OCI-LY1 (cell line): Measurements from ENCODE around the gene KLF4.
"Not testable (repeated sequence)": the region's sequence is repeated elsewhere in the genome, so short reads cannot be mapped to it uniquely, and the experiment has no call there.

Experiments
- H2AFZ ChIP-seq: fragments of 200-600 bp; sonication (generic), shearing (Covaris generic); 2 replicates; pipeline ENCODE4 v1.6.0; 2014; ENCODE audit warnings: antibody characterized with exemption, mild to moderate bottlenecking, low read length
- H3F3A ChIP-seq: fragments of 200-600 bp; sonication (generic), shearing (Covaris generic); 2 replicates; pipeline ENCODE4 v1.6.0; 2014; ENCODE audit warnings: mild to moderate bottlenecking, antibody characterized with exemption, low read length, moderate library complexity; ENCODE audit not compliant: insufficient read depth
- H3K27ac ChIP-seq: fragments of 200-600 bp; sonication (generic); 2 replicates; pipeline ENCODE4 v1.5.1; 2014; ENCODE audit warnings: low read length, mixed run types, mild to moderate bottlenecking, low read depth; ENCODE audit not compliant: poor library complexity, severe bottlenecking
- H3K27me3 ChIP-seq: fragments of 200-600 bp; sonication (generic); 2 replicates; pipeline ENCODE4 v1.6.0; 2014; ENCODE audit warnings: antibody characterized with exemption, mild to moderate bottlenecking, low read length, moderate library complexity; ENCODE audit not compliant: insufficient read depth
- H3K36me3 ChIP-seq: fragments of 200-600 bp; sonication (generic); 2 replicates; pipeline ENCODE4 v1.6.1; 2014; ENCODE audit warnings: mild to moderate bottlenecking, antibody characterized with exemption, low read length, moderate library complexity, mixed read lengths; ENCODE audit not compliant: insufficient read depth
- H3K4me1 ChIP-seq: fragments of 200-600 bp; sonication (generic); 2 replicates; pipeline ENCODE4 v1.5.1; 2014; ENCODE audit warnings: mild to moderate bottlenecking, low read length, moderate library complexity; ENCODE audit not compliant: insufficient read depth, severe bottlenecking
- H3K4me2 ChIP-seq: fragments of 200-600 bp; sonication (generic), shearing (Covaris generic); 2 replicates; pipeline ENCODE4 v1.6.1; 2014; ENCODE audit warnings: low read length
- H3K4me3 ChIP-seq: fragments of 200-600 bp; sonication (generic); 2 replicates; pipeline ENCODE4 v1.5.1; 2014; ENCODE audit warnings: low read length, low read depth, mild to moderate bottlenecking, mixed read lengths; ENCODE audit not compliant: poor library complexity, severe bottlenecking
- H3K79me2 ChIP-seq: fragments of 200-600 bp; shearing (Covaris generic); 2 replicates; pipeline ENCODE4 v1.6.1; 2016; ENCODE audit warnings: mixed run types, low read length, mixed read lengths; ENCODE audit not compliant: insufficient read depth
- H3K9ac ChIP-seq: fragments of 200-600 bp; sonication (generic), shearing (Covaris generic); 2 replicates; pipeline ENCODE4 v1.6.1; 2014; ENCODE audit warnings: mild to moderate bottlenecking, low read length, mixed read lengths
- H3K9me2 ChIP-seq: fragments of 200-600 bp; sonication (generic), shearing (Covaris generic); 2 replicates; pipeline ENCODE4 v1.6.1; 2014; ENCODE audit warnings: low read depth, mild to moderate bottlenecking, low read length, mixed read lengths
- H3K9me3 ChIP-seq: fragments of 200-600 bp; shearing (Covaris generic); 2 replicates; pipeline ENCODE4 v1.6.1; 2014; ENCODE audit warnings: low read length, mixed read lengths
- H4K20me1 ChIP-seq: fragments of 200-600 bp; sonication (generic), shearing (Covaris generic); 2 replicates; pipeline ENCODE4 v1.6.0; 2016; ENCODE audit warnings: mild to moderate bottlenecking, low read length; ENCODE audit not compliant: insufficient read depth
- CTCF ChIP-seq: fragments of 200-600 bp; sonication (generic), shearing (Covaris generic); IDR thresholded peaks from 2 replicates; pipeline ENCODE4 v1.5.1; 2017; ENCODE audit warnings: mild to moderate bottlenecking, antibody characterized with exemption, low read length, moderate library complexity, mixed read lengths
- EZH2 ChIP-seq: fragments of 200-600 bp; sonication (generic), shearing (Covaris generic); IDR thresholded peaks from 2 replicates; pipeline ENCODE4 v1.8.0; 2017; ENCODE audit warnings: borderline replicate concordance, mixed run types, mild to moderate bottlenecking, antibody characterized with exemption, low read length, moderate library complexity, mixed read lengths

Gene KLF4

DNA sequence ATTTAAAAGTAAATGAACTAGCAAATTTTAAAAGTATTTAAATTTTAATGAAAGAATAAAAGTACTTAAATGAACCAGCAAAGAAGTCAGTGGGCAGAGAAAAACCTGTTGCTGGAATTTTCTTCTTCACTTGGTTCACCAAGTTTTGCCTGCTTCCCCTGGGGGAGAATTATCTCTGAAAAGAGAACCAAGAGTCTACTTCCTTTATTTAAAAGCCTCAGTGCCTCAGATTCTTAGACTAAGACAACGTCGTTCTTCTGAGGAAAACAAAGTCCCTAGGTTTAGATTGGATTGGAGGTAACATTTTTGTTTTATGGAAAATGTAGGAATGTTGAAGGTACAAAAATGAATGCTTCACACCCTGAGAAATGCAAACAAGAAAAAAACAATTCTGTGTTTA is 7.4 kb upstream of the KLF4 start:
- Histone ChIP-seq H3K27ac (no peak overlapping the region), H3K4me3 (no peak overlapping the region), H3K79me2 (no peaks in the 10 kb centered on the region), H3K9ac (no peak overlapping the region), H4K20me1 (no peaks in the 10 kb centered on the region), H3K36me3 (no peaks in the 10 kb centered on the region), H3K9me3 (no peaks in the 10 kb centered on the region), H3F3A (no peaks in the 10 kb centered on the region), H3K4me2 (no peak overlapping the region), H3K9me2 (no peaks in the 10 kb centered on the region), H2AFZ (no peak overlapping the region), H3K4me1 (no peaks in the 10 kb centered on the region), H3K27me3 (no peaks in the 10 kb centered on the region)
- TF ChIP-seq CTCF: no peak
- TF ChIP-seq EZH2: no peak

- Histone ChIP-seq H3K4me3 (no peak overlapping the region), H3K79me2 (no peaks in the 10 kb centered on the region), H3K9ac (no peak overlapping the region), H3K27me3 (no peaks in the 10 kb centered on the region), H3K27ac (no peak overlapping the region), H4K20me1 (no peaks in the 10 kb centered on the region), H3K4me1 (no peaks in the 10 kb centered on the region), H3K9me3 (no peaks in the 10 kb centered on the region), H3K4me2 (no peak overlapping the region), H3K9me2 (no peaks in the 10 kb centered on the region), H3F3A (no peaks in the 10 kb centered on the region), H3K36me3 (no peaks in the 10 kb centered on the region), H2AFZ (no peak overlapping the region)
- TF ChIP-seq EZH2 (no peak), CTCF (no peak)
These were observed 2.9 kb upstream of the KLF4 start for GRCh38 chr9:107492381-107492970.

- no peak overlapping the region for H3K4me3 ChIP-seq
- no peaks in the 10 kb centered on the region for H3K4me1 ChIP-seq
- no peaks in the 10 kb centered on the region for H3F3A ChIP-seq
- no peaks in the 10 kb centered on the region for H3K9me2 ChIP-seq
- H3K27me3 ChIP-seq: no peaks in the 10 kb centered on the region
- no peak overlapping the region for H3K27ac ChIP-seq
- no peaks in the 10 kb centered on the region for H3K79me2 ChIP-seq
- H3K9ac ChIP-seq: no peak overlapping the region
- no peaks in the 10 kb centered on the region for H3K36me3 ChIP-seq
- no peaks in the 10 kb centered on the region for H3K9me3 ChIP-seq
- no peaks in the 10 kb centered on the region for H4K20me1 ChIP-seq
- H2AFZ ChIP-seq: no peak overlapping the region
- TF ChIP-seq CTCF: no peak
- TF ChIP-seq EZH2: no peak
- no peak overlapping the region for H3K4me2 ChIP-seq
These were observed 1.8 kb upstream of the KLF4 start for GRCh38 chr9:107491081-107492053.

DNA sequence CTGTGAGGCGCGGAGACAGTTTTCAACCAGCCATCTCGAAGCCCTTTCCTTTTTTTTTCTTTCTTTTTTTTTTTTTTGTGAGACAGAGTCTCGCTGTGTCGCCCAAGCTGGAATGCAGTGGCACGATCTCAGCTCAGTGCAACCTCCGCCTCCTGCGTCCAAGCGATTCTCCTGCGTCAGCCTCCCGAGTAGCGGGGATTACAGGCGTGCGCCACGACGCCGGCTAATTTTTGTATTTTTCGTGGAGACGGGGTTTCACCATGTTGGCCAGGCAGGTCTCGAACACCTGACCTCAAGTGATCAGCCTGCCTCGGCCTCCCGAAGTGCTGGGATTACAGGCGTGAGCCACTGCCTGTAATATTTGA is 1.0 kb upstream of the KLF4 start:
- not testable (repeated sequence) for H3K9me2 ChIP-seq, H3K4me2 ChIP-seq, H3K9me3 ChIP-seq, H3K4me3 ChIP-seq, H3K4me1 ChIP-seq, H2AFZ ChIP-seq, H3K27ac ChIP-seq, H4K20me1 ChIP-seq, H3K27me3 ChIP-seq, H3F3A ChIP-seq, H3K79me2 ChIP-seq, H3K9ac ChIP-seq, H3K36me3 ChIP-seq
